Muscle layer of duodenum (tissue), 2 donors: Measurements from ENCODE around the gene SART1.

ENCODE experiments used
- H3K27ac ChIP-seq: one replicate; pipeline ENCODE4 v1.7.0; 2013; ENCODE audit warnings: mild to moderate bottlenecking, low read length
- H3K27me3 ChIP-seq: one replicate; pipeline ENCODE4 v1.7.0; 2013; ENCODE audit warnings: low read depth, mild to moderate bottlenecking, control low read depth, low read length
- H3K36me3 ChIP-seq, 2 donors: one replicate each; pipeline ENCODE4 v1.7.0; 2013; ENCODE audit warnings: low read length in 2 of 2, control low read depth in 1 of 2, mild to moderate bottlenecking in 1 of 2; ENCODE audit not compliant: insufficient read depth in 2 of 2, control insufficient read depth in 1 of 2
- H3K4me1 ChIP-seq, 2 donors: one replicate each; pipeline ENCODE4 v1.7.0; 2013; ENCODE audit warnings: low read length in 2 of 2, mild to moderate bottlenecking in 2 of 2, control low read depth in 1 of 2, moderate library complexity in 1 of 2; ENCODE audit not compliant: insufficient read depth in 2 of 2, control insufficient read depth in 1 of 2
- H3K4me3 ChIP-seq, 2 donors: one replicate each; pipeline ENCODE4 v1.7.0; 2013; ENCODE audit warnings: low read length in 2 of 2, low read depth in 1 of 2, mild to moderate bottlenecking in 1 of 2
- H3K9me3 ChIP-seq, 2 donors: one replicate each; pipeline ENCODE4 v1.7.0; 2013; ENCODE audit warnings: low read length in 2 of 2, control low read depth in 1 of 2, mild to moderate bottlenecking in 1 of 2; ENCODE audit not compliant: control insufficient read depth in 1 of 2
- donor health status: healthy.

SART1 gene

GRCh38 chr11:66012946-66013761, 51.6 kb downstream of the SART1 start:
- Histone ChIP-seq H3K36me3 (no peaks in the 10 kb centered on the region), H3K27ac (no peak overlapping the region), H3K9me3 (no peaks in the 10 kb centered on the region), H3K4me3 (no peak overlapping the region), H3K27me3 (peaks cover 12% of the 10 kb centered on the region), H3K4me1 (peaks cover 0 to 4% of the 10 kb centered on the region in 2 donors)

GRCh38 chr11:66013762-66014100, 52.2 kb downstream of the SART1 start:
- no peak overlapping the region for H3K4me3 ChIP-seq
- H3K36me3 ChIP-seq, result no peaks in the 10 kb centered on the region
- H3K9me3 ChIP-seq, result no peaks in the 10 kb centered on the region
- H3K27me3 ChIP-seq, result peaks cover 12% of the 10 kb centered on the region
- H3K4me1 ChIP-seq, result peaks cover 0 to 4% of the 10 kb centered on the region in 2 donors
- no peak overlapping the region for H3K27ac ChIP-seq

- H3K36me3 ChIP-seq, result no peaks in the 10 kb centered on the region
- H3K4me1 ChIP-seq, result peaks cover 0 to 4% of the 10 kb centered on the region in 2 donors
- H3K27me3 ChIP-seq, result peaks cover 12% of the 10 kb centered on the region
- no peak overlapping the region for H3K4me3 ChIP-seq
- no peaks in the 10 kb centered on the region for H3K9me3 ChIP-seq
- no peak overlapping the region for H3K27ac ChIP-seq
Measured at GRCh38 chr11:66014804-66015453, 53.4 kb downstream of the SART1 start.

GRCh38 chr11:66015454-66015881, 53.9 kb downstream of the SART1 start:
- Histone ChIP-seq H3K4me1 (peaks cover 0 to 4% of the 10 kb centered on the region in 2 donors), H3K27me3 (peaks cover 12% of the 10 kb centered on the region), H3K4me3 (no peak overlapping the region), H3K36me3 (no peaks in the 10 kb centered on the region), H3K9me3 (no peaks in the 10 kb centered on the region), H3K27ac (no peak overlapping the region)

- H3K4me3 ChIP-seq, result no peak overlapping the region
- H3K27ac ChIP-seq, result no peak overlapping the region
- H3K36me3 ChIP-seq, result no peaks in the 10 kb centered on the region
- H3K27me3 ChIP-seq, result peaks cover 12% of the 10 kb centered on the region
- H3K9me3 ChIP-seq, result no peaks in the 10 kb centered on the region
- peaks cover 0 to 4% of the 10 kb centered on the region in 2 donors for H3K4me1 ChIP-seq
Measured at GRCh38 chr11:66015936-66016792, 54.6 kb downstream of the SART1 start.

- Histone ChIP-seq H3K27ac (no peak overlapping the region), H3K4me3 (no peak overlapping the region), H3K27me3 (peaks cover 12% of the 10 kb centered on the region), H3K36me3 (no peaks in the 10 kb centered on the region), H3K9me3 (no peaks in the 10 kb centered on the region), H3K4me1 (peaks cover 0 to 4% of the 10 kb centered on the region in 2 donors)
Measured at GRCh38 chr11:66016793-66017177, 55.3 kb downstream of the SART1 start.

- H3K36me3 ChIP-seq, result no peaks in the 10 kb centered on the region
- peaks cover 0 to 5% of the 10 kb centered on the region in 2 donors for H3K4me1 ChIP-seq
- H3K27me3 ChIP-seq, result peaks cover 12% of the 10 kb centered on the region
- H3K9me3 ChIP-seq, result no peaks in the 10 kb centered on the region
- H3K27ac ChIP-seq, result no peak overlapping the region
- no peak overlapping the region for H3K4me3 ChIP-seq
Measured at GRCh38 chr11:66017321-66017720, 55.8 kb downstream of the SART1 start.

GRCh38 chr11:66020212-66020611, 58.7 kb downstream of the SART1 start:
- no peak overlapping the region for H3K27ac ChIP-seq

GRCh38 chr11:66020618-66021357, 59.3 kb downstream of the SART1 start:
- H3K27ac ChIP-seq, result no peak overlapping the region
- no peak overlapping the region for H3K4me3 ChIP-seq
- no peaks in the 10 kb centered on the region for H3K36me3 ChIP-seq
- no peaks in the 10 kb centered on the region for H3K9me3 ChIP-seq
- H3K4me1 ChIP-seq, result peaks cover 0 to 5% of the 10 kb centered on the region in 2 donors
- no peaks in the 10 kb centered on the region for H3K27me3 ChIP-seq

More at GRCh38 chr11:66020212-66020611, 58.7 kb downstream of the SART1 start:
- Histone ChIP-seq H3K27me3 (no peaks in the 10 kb centered on the region), H3K9me3 (no peaks in the 10 kb centered on the region), H3K36me3 (no peaks in the 10 kb centered on the region), H3K4me1 (peaks cover 0 to 5% of the 10 kb centered on the region in 2 donors), H3K4me3 (no peak overlapping the region)

- Histone ChIP-seq H3K9me3 (no peaks in the 10 kb centered on the region), H3K27me3 (no peaks in the 10 kb centered on the region), H3K4me1 (peaks cover 0 to 5% of the 10 kb centered on the region in 2 donors), H3K36me3 (no peaks in the 10 kb centered on the region), H3K4me3 (peak overlapping the region in 1 of 2 donors; percentile 36), H3K27ac (no peak overlapping the region)
Measured at GRCh38 chr11:66022401-66023185, 61.1 kb downstream of the SART1 start.
